GM23338 (cell line): ENCODE data around the gene TOMM40. TPM values are rescaled to one million over a fixed set of nuclear protein-coding genes. Genes with fewer than 3 reads are reported as not detected.

ENCODE experiments used
- ATAC-seq: fragments of 200-7000 bp; cut with Tn5 transposase; 3 replicates; pipeline ENCODE4 v1.9.1; 2020
- DNase-seq: peaks from one replicate; pipeline ENCODE4 v3.0.0-alpha.2; 2015; ENCODE audit warnings: low spot score
- H2AFZ ChIP-seq: fragments of 200-600 bp; sonication (generic); 2 replicates; pipeline ENCODE4 v1.8.0; 2016; ENCODE audit warnings: antibody characterized with exemption, mild to moderate bottlenecking, moderate library complexity
- H3F3A ChIP-seq: fragments of 200-600 bp; sonication (generic); replicated peaks from 2 replicates; pipeline ENCODE4 v1.8.0; 2017; ENCODE audit warnings: antibody characterized with exemption, mixed run types, low read depth
- H3K27ac ChIP-seq: fragments of 200-600 bp; sonication (generic); 2 replicates; pipeline ENCODE4 v1.6.1; 2016; ENCODE audit warnings: low read depth
- H3K27me3 ChIP-seq: fragments of 200-600 bp; sonication (generic); 2 replicates; pipeline ENCODE4 v1.8.0; 2016; ENCODE audit warnings: mild to moderate bottlenecking, mixed run types, moderate library complexity; ENCODE audit not compliant: insufficient read depth
- H3K36me3 ChIP-seq: fragments of 200-600 bp; sonication (generic); 2 replicates; pipeline ENCODE4 v1.8.0; 2016; ENCODE audit warnings: mild to moderate bottlenecking; ENCODE audit not compliant: insufficient read depth
- H3K4me1 ChIP-seq: fragments of 200-600 bp; sonication (generic); 2 replicates; pipeline ENCODE4 v1.8.0; 2016; ENCODE audit warnings: mild to moderate bottlenecking, moderate library complexity; ENCODE audit not compliant: insufficient read depth
- H3K4me2 ChIP-seq: fragments of 200-600 bp; sonication (generic); 2 replicates; pipeline ENCODE4 v1.7.1; 2017; ENCODE audit warnings: mixed run types
- H3K4me3 ChIP-seq: fragments of 200-600 bp; sonication (generic); 2 replicates; pipeline ENCODE4 v1.6.1; 2016; ENCODE audit warnings: mixed run types
- H3K79me2 ChIP-seq: fragments of 200-600 bp; sonication (generic); replicated peaks from 2 replicates; pipeline ENCODE4 v1.8.0; 2017; ENCODE audit warnings: mild to moderate bottlenecking; ENCODE audit not compliant: insufficient read depth
- H3K9me2 ChIP-seq: fragments of 200-600 bp; sonication (generic); 2 replicates; pipeline ENCODE4 v1.8.0; 2017; ENCODE audit not compliant: insufficient read depth
- H4K20me1 ChIP-seq: fragments of 200-600 bp; sonication (generic); replicated peaks from 2 replicates; pipeline ENCODE4 v1.8.0; 2017; ENCODE audit warnings: mild to moderate bottlenecking; ENCODE audit not compliant: insufficient read depth
- H3K27ac Mint-ChIP-seq: 2 replicates; pipeline ENCODE4 v1.8.0; 2020; ENCODE audit warnings: inconsistent platforms, mild to moderate bottlenecking, moderate library complexity, mixed read lengths
- H3K27me3 Mint-ChIP-seq: 3 replicates; pipeline ENCODE4 v1.8.0; 2022; ENCODE audit warnings: low read depth, mild to moderate bottlenecking, moderate library complexity, mixed read lengths, inconsistent platforms; ENCODE audit not compliant: insufficient read depth, poor library complexity
- H3K36me3 Mint-ChIP-seq: 3 replicates; pipeline ENCODE4 v1.8.0; 2021; ENCODE audit warnings: low read depth, mild to moderate bottlenecking, inconsistent platforms, moderate library complexity, mixed read lengths
- H3K4me1 Mint-ChIP-seq: 3 replicates; pipeline ENCODE4 v1.8.0; 2020; ENCODE audit warnings: mild to moderate bottlenecking, inconsistent platforms, mixed read lengths
- H3K4me3 Mint-ChIP-seq: 3 replicates; pipeline ENCODE4 v1.8.0; 2021; ENCODE audit warnings: moderate library complexity, mild to moderate bottlenecking, inconsistent platforms, mixed read lengths
- H3K9me3 Mint-ChIP-seq: 3 replicates; pipeline ENCODE4 v1.8.0; 2020; ENCODE audit warnings: moderate library complexity, mild to moderate bottlenecking, inconsistent platforms, mixed read lengths
- CREB1 ChIP-seq: fragments of 250-450 bp; sonication (Bioruptor Pico); IDR thresholded peaks from 2 replicates; pipeline ENCODE4 v1.5.0; 2020; ENCODE audit warnings: low read depth, mild to moderate bottlenecking, moderate library complexity
- CTCF ChIP-seq, 2 experiments: fragments of 200-600 bp in 1 of 2; sonication (generic) in 1 of 2; conservative IDR thresholded peaks; 2 replicates each; pipeline versions ENCODE4 v1.5.1 to v1.6.1; 2016 to 2017; ENCODE audit warnings: antibody characterized with exemption in 2 of 2, low read depth in 2 of 2, mild to moderate bottlenecking in 2 of 2, moderate library complexity in 1 of 2
- EZH2 ChIP-seq: fragments of 200-600 bp; sonication (generic); IDR thresholded peaks from one replicate; pipeline ENCODE4 v1.8.0; 2017; ENCODE audit warnings: antibody characterized with exemption, mild to moderate bottlenecking, low read depth; ENCODE audit not compliant: unreplicated experiment
- EZH2phosphoT487 ChIP-seq: fragments of 200-600 bp; sonication (generic); IDR thresholded peaks from one replicate; pipeline ENCODE4 v1.8.1; 2018; ENCODE audit warnings: antibody characterized with exemption; ENCODE audit not compliant: unreplicated experiment
- JUNB ChIP-seq: IDR thresholded peaks from one replicate; pipeline ENCODE4 v1.6.1; 2016; ENCODE audit warnings: antibody characterized with exemption; ENCODE audit not compliant: unreplicated experiment
- NANOG ChIP-seq: IDR thresholded peaks from 2 replicates; pipeline ENCODE4 v1.6.1; 2016; ENCODE audit warnings: antibody characterized with exemption, borderline replicate concordance
- POLR2AphosphoS5 ChIP-seq: IDR thresholded peaks from 2 replicates; pipeline ENCODE4 v1.6.1; 2016; ENCODE audit warnings: antibody characterized with exemption, low read depth
- REST ChIP-seq: IDR thresholded peaks from one replicate; pipeline ENCODE4 v1.6.1; 2018; ENCODE audit warnings: antibody characterized with exemption; ENCODE audit not compliant: unreplicated experiment
- STAT1 ChIP-seq: IDR thresholded peaks from one replicate; pipeline ENCODE4 v1.6.1; 2016; ENCODE audit warnings: antibody characterized with exemption; ENCODE audit not compliant: unreplicated experiment
- ZNF114 ChIP-seq: fragments of 250-450 bp; sonication (Bioruptor Pico); IDR thresholded peaks from 2 replicates; pipeline ENCODE4 v1.5.0; 2020; ENCODE audit warnings: mild to moderate bottlenecking, moderate library complexity
- ZNF331 ChIP-seq: fragments of 250-450 bp; sonication (Bioruptor Pico); IDR thresholded peaks from 2 replicates; pipeline ENCODE4 v1.5.0; 2020; ENCODE audit warnings: low read depth, mild to moderate bottlenecking, moderate library complexity
- ZNF462 ChIP-seq: fragments of 250-450 bp; sonication (Bioruptor Pico); IDR thresholded peaks from 2 replicates; pipeline ENCODE4 v1.5.0; 2020; ENCODE audit warnings: mild to moderate bottlenecking, moderate library complexity
- polyA plus RNA-seq: library from polyadenylated mRNA; unstranded; fragments of >200 nt; fragmentation: Nextera tagmentation; extraction: Ambion mirVana; gene quantifications from 2 replicates; pipeline ENCODE4 v1.2.1, GENCODE V29; 2016
- total RNA-seq: library from RNA; depleted of rRNA; stranded (reverse); fragments of >200 nt; shearing (Covaris generic); gene quantifications from 2 replicates; pipeline ENCODE4 v1.2.3, GENCODE V29; 2014
- TF ChIP-seq, protein P1 (sequence below): IDR thresholded peaks from 2 replicates; pipeline ENCODE4 v1.6.1; 2016; ENCODE audit warnings: antibody characterized with exemption

The TOMM40 gene
- total and polyA plus RNA-seq, 2 experiments from 2014 or later: 142 to 273 TPM

GRCh38 chr19:44909775-44910174 lies 18.7 kb downstream of the TOMM40 start:
- ATAC-seq (no peak), DNase-seq (no peak)
- H3F3A ChIP-seq: peaks cover 35% of the 10 kb centered on the region
- no peak overlapping the region for H3K27ac ChIP-seq
- H3K36me3 ChIP-seq: peaks cover 17% of the 10 kb centered on the region
- H3K4me3 ChIP-seq: no peak overlapping the region
- H3K9me2 ChIP-seq: no peaks in the 10 kb centered on the region
- H3K27me3 Mint-ChIP-seq: peaks cover 30% of the 10 kb centered on the region
- H4K20me1 ChIP-seq: no peaks in the 10 kb centered on the region
- H3K79me2 ChIP-seq: peaks cover 17% of the 10 kb centered on the region
- H2AFZ ChIP-seq: no peak overlapping the region
- H3K4me3 Mint-ChIP-seq: no peak overlapping the region
- peaks cover 34% of the 10 kb centered on the region for H3K4me1 ChIP-seq
- H3K36me3 Mint-ChIP-seq: peaks cover 33% of the 10 kb centered on the region
- peaks cover 41% of the 10 kb centered on the region for H3K4me1 Mint-ChIP-seq
- H3K27me3 ChIP-seq: no peaks in the 10 kb centered on the region
- no peak for TF ChIP-seq CTCF (conservative IDR thresholded peaks at IDR 0.05; ENCODE audit: low read depth in 2 of 2)
- no peak for TF ChIP-seq ZNF462 (CRISPR knock-in tag)
- no peak for TF ChIP-seq CREB1
- TF ChIP-seq EZH2: no peak
- TF ChIP-seq, protein P1, sequence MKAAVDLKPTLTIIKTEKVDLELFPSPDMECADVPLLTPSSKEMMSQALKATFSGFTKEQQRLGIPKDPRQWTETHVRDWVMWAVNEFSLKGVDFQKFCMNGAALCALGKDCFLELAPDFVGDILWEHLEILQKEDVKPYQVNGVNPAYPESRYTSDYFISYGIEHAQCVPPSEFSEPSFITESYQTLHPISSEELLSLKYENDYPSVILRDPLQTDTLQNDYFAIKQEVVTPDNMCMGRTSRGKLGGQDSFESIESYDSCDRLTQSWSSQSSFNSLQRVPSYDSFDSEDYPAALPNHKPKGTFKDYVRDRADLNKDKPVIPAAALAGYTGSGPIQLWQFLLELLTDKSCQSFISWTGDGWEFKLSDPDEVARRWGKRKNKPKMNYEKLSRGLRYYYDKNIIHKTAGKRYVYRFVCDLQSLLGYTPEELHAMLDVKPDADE: no peak
- TF ChIP-seq NANOG: no peak
- TF ChIP-seq ZNF114 (CRISPR knock-in tag): no peak
- TF ChIP-seq ZNF331 (CRISPR knock-in tag): no peak
- no peak for TF ChIP-seq STAT1
- no peak for TF ChIP-seq JUNB
- TF ChIP-seq POLR2AphosphoS5: no peak
- TF ChIP-seq REST: no peak
- TF ChIP-seq EZH2phosphoT487: no peak
- H3K4me2 ChIP-seq: no peak overlapping the region
- H3K27ac Mint-ChIP-seq: no peak overlapping the region
- peaks cover 2% of the 10 kb centered on the region; the same call in 1 of the 3 replicates for H3K9me3 Mint-ChIP-seq
